GM10847 (cell line): Measurements from ENCODE around the gene CST3.

Experiments
- POLR2A ChIP-seq: IDR thresholded peaks from 2 replicates; pipeline ENCODE4 v1.6.1; 2011; ENCODE audit not compliant: insufficient read length; ENCODE audit errors: extremely low read depth

Gene CST3

DNA sequence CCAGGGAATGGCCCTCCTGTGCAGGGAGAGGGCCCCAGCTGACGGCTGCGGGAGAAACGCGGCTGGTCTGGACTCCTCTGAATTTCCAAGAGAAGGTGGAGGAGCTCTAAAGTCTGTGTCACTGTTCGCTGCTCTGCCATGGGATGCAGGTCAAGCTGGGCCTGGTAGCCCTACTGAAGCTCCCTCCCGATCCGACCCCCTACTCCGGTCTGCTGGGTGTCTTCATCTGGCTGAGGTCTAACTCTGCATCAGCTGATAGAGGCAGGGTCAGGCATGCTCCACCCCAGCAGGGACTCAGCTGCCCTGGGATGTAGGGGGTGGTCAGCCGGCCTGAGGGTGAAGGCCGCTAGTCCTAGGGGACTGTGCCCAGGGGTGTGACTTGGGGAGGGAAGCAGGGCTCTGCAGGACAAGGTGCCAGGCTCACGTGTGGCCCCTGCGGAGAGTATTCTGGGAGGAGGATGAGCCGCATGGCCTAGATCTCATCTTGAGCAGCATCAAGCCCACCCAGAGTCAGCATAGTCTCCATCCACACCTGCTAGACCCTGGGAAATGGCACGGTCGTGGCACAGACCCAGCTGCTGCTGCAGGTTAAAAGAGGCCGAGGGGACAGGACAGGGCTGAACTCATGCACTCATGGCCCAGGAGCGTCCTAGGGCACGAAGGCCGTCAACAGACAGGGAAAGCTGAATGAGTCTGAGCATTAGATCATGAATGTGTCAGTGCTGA lies 1.4 kb downstream of the CST3 start:
- no peak for TF ChIP-seq POLR2A

DNA sequence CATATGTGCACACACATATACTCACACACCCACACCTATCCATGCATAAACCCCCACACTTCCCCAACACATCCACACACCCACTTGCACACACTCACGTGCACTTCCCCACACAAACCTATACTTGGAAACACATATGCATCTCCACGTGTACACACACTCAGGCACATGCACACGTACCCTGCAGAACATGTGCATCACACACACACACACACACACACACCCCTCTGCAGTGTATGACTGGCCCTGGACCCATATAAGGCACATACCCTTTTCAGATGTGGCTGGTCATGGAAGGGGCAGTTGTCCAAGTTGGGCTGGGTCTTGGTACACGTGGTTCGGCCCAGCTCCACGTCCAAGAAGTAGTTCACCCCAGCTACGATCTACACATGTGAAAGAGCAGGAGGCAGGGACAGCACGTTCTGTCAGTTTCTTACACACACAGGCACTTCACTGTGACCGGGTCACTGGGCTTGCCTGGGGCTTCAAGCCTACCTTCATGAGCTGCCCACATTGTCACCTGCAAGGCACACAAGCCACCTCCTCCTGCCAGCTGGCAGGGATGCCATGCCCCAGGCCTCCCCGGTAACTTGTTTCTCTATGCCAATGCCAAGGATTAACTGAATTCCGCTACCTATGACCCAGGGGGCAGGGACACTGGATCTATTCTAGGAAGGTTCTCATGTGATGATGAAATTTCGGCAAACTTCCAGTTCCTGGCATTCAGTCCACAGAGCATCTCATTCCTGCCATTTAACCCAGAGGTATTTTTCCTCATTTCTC lies 2.6 kb downstream of the CST3 start:
- TF ChIP-seq POLR2A, result no peak

DNA sequence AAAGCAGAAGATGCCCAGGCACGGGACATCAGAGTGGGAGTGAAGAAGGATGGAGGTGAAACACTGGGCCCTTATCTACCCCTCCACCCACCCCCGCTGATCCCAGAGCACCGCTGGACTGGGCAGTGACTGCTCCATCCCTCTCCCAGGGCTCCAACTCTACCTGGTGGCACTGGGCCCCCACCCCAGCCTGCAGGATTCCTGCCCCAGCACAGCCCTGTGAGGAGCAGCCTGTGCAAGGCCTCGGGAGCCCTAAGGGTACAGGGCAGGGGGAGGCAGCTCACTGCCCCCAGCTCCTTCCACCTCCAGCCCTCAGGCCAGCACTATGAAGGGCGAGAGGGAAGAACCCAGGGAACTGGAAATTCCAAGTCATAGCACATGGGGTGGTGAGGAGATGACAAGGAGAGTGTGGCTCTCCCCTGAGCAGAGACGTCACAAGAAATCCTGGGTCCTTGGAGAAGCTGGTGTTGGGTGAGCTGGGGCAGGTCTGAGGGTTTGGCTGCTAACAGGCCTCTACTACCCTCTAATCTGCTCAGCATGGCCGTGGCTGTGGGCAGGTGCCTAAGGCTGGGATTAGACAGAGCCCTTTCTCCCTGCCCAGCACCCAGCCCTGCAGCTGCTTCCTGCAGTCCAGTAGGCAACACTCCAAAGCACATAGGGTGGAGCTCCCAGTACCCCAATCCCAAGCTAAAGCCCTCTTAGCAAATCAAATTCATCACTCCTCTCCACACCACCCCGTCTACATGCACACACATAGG lies 3.5 kb downstream of the CST3 start:
- no peak for TF ChIP-seq POLR2A

DNA sequence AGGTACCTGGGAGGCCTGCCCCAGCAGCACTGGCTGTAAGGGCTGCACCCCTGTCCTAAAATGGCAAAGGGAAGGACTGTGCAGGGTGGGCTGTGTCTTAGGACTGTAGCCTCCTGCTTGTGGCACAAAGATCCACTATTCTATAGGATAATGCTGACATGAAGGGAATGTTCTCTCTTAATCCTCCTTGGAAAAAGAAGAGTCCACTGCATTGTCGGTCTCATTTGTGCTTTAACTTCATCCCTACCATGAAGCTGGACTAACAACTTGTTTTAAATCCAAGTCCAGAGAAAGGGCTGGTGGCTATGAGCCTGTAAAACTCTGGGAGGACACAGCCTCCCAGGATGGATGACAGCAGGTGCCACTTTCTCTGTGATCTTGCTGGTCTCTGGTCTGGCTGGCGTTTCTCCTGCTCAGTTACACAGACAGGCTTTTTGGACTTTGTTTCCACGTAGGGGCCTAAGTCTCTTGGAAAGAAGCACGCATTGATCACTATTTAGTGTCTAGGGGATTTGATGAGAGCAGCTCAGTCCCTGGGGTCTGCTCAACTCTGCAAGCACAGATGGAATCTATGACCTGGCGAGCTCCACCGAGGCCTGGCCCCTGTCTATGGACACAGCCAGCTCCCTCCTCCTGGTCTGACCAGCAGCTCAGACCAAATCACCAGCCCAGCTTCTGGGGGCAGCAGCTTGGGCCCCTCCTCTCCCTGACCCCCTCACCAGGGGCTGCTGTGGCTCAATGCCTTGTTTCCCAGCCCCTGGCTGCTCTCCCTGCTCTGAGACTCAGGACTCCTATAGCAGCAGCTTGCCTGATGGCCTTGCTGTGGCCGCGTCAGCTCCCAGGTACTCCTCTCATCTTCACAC lies 4.8 kb downstream of the CST3 start:
- no peak for TF ChIP-seq POLR2A

DNA sequence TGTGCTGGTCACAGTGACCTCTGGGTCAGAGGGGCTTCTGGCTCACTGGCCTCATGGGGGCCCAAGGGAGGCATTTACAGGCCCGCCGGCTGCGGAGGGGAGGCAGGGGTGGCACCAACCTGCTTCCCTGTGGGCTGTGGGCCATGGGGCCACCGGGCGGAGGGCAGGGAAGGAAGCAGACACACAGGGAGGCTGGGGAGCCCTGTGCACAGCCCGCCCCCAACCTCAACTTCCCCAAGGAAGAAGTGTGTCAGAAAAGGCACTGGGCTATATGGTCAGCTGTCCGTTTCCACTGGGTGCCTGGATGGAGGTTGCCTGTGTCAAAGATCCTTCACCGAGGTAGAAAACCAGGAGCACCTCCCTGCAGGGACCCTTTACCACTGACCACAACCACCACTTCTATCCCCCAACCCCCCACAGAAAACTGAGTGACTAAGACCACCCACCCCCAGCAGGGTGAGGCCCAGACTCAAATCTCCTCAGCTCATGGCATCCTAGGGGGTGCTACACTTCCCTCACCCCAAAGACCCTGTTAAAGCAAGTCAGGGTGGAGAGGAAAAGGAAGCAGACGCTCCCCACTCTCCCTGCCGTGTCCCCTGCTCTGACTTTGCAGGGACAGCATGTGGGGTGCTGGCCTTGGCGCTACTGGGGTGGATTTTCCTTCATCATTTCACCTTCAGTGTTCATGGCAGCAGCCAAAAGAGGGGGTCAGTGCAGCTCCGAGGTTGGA lies 5.6 kb downstream of the CST3 start:
- no peak for TF ChIP-seq POLR2A

DNA sequence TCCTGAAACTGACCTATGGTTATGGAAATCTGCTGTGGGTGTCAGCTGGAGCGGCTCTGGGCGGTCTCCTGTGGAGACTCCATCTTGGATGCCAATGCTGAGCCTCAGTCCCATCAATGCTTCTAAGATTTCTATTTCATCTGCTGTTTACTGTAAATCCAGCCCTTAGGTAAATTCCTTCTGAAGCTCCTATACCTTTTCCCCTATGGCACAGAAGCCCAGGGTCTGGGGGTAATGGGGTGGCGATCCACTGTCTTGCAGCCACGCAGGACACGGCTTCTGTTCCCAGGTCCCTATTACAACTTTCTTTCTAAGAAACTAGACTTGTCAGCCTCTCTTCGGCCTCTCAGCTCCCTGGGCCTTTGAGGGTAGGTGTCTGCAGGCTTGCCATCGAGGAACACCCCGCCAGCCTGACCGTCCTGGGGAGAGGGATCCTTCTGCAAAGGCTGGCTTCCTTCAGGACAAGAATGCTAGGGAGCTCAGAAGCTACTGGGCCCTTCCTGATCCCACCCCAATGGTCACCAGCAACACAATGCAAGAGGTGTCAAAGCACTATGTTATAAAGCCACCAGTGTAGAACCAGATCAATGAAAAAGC lies 6.4 kb downstream of the CST3 start:
- TF ChIP-seq POLR2A, result no peak

DNA sequence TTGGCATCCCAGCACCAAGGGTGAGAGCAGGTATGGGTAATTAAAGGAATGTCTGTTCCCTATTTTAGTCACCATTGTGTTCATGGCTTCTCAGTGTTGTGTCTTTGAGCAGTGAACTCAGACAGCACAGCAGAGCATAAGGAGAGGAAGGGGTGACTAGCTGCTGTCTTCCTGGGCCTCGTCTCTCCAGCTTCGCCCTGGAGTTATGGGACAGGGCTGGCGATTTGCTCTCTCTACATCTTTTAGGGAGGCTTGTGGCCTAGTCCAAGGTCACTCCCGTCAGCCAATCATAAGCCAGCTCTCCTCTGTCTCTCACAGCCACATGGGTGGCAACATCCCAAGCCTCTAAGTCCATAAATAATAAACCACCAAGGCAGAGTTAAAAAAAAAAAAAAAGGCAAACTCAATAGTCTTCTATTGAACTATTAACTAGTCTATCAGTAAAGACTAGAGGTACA lies 7.3 kb downstream of the CST3 start:
- TF ChIP-seq POLR2A, result no peak

DNA sequence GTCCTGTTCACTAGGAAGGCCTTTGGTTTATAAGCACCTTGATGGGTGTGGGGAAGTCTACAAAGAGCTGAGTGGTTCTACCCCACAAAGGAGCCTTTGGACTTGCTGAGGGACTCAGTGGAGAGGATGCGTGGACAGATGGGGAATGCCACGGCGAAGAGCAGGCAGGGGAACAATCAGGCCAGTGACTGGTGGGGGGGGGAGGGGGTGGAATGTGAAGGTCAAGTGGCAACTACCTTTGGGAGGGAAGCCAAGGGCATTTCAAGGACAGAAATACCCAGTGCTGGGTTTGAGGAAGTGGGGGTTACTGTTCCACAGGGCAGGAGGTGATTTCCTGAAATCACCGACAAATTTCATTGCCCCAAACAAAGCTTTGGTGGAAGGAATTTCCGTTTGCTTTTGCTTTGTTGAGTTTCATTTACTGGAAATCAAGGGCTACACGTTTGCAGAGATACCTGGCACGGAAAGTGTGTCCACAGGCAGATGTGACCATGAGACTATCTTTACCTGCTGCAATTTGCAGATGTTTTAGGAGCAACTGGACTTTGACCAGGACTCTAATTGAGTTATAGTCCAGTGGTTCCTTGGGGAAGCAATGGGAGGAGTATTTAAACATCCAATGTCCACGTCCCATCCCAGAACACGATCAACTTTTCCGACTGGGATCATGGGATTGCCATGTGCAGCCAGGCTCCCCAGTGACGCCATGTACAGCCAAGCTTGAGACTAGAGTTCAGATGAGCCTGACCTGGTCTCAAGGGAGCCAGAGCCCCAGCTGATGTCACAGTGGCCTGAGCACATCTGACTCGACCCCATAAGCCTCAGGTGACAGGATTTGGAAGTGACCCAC lies 8.0 kb downstream of the CST3 start:
- TF ChIP-seq POLR2A, result no peak

DNA sequence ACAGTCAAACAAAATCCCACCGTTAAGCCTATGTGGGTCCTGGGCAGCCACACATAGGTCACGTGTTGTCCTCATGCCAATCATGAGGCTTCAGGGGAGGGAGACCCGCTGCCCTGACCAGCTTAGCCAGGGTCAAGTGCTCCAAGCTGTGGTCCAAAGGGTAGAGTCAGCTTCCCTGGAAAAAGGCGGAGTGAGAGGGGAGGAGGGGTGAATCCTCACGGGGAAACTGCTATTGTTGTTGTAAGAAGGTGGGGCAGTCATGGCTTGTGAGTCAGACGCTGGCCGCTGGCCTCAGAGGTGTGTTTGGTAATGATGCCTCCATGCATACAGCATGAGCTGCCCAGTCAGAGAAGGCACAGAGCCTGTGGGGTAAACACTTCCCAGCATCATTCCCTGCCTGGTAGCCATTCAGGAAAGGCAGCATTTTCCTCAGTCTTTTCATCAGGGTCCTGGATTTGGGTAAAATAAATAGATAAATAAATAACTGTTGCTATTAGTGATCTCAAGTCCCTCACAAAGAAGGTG lies 8.7 kb downstream of the CST3 start:
- TF ChIP-seq POLR2A, result no peak

DNA sequence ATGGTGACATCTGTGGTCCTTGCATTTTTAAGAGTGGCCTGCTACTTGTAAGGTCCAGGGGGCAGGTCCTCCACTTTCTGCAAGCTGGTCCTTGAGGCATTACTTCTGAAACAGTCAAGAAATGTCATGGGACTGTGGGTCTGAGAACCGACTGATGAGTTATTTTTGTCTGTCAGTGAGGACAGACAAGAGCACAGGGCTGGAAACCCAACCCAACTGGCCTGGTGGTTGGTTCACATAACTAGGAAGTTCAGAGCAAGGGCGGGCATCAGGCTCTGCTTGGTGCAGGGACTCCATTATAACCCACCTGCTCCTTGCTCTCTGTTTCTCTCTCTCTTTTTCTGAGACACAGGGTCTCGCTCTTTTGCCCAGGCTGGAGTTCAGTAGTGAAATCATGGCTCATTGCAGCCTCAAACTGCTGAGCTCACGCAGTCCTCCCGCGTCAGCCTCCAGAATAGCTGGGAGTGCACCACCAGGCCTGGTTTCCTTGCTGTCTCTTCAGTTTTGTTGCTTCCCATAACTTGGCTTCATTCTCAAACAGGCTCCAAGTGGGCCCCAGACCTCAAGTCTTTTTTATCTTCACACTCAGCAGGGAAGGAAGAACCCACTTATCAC lies 9.2 kb downstream of the CST3 start:
- no peak for TF ChIP-seq POLR2A

DNA sequence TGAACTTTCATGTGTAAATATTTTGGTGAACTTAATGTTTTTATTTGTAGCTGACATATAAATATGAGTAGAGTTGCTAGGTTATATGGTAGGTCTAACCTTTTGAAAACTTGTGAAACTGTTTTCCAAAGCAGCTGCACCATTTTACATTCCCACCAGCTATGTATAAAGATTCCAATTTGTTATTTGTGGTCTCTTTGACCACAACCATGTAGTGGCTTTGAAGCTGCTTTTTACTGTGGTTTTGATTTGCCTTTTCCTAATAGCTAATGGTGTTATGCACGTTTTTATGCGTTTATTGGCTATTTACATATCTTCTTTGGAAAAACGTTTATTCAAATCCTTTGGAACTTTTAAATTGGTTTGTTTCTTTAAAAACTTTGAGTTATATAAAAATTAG lies 10.3 kb downstream of the CST3 start:
- TF ChIP-seq POLR2A, result no peak

DNA sequence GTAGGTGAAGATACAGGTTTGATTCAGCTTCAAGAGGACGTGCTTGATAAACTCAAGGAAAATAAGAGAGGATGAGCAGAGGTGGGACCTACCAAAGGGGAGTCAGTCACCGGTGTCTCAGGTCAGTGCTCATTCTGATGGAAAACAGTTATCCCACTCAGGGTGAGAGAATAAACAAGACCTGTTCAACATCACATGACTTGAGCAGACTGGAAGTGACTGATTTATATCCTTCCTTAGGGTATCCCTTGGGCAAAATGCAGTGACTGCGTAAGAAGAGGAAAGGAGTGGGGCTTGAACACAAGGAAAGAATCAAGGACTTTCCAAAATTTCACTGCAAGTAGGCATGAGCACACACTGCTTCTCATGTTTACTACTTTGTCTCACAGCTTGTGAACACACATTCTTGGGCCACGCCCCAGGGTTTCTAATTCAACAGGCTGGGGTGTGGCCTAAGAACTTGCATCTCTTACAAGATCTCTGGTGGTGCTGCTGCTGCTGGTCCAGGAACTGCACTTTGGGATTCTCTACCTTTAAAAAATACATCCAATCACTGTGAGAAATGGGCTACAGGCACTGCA lies 11.6 kb downstream of the CST3 start:
- TF ChIP-seq POLR2A, result no peak

DNA sequence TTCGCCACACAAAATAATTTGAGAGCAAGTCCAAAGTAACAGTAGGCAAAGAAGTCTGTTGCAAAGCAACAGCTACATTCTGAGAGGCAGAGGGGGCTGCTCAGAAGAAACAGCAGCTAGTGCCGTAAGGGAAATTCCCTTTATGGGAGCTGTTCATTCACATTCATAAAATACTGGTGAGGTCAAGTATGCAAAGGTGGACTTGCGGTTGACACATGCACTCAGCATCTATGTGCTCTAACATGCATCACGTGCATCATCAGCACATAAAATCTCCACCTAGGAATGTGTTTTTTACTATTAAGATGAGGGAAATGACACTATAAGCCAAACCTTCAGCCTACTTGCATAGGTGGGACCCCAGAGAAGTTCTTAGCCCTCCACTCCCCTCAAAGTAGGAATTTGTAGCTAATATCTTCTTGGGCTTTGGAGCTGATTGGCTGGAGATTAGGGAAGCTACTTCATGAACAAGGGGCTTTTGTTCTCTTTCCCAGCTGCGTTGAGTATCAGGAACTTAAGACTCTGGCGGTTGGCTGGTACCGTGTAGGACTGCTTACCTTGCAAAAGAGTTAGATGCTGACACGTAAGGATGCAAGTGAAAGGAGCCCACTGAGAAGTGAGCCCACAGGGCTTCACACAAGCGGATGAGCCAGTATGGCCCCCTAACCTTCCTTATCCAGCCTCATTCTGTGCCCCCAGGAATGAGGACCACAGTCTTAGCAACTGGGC lies 12.4 kb downstream of the CST3 start:
- no peak for TF ChIP-seq POLR2A
